ENCODE measurements around the gene FCMR. TPM values are rescaled to one million over a fixed set of nuclear protein-coding genes. Genes with fewer than 3 reads are reported as not detected.
"Not testable (repeated sequence)": the region's sequence is repeated elsewhere in the genome, so short reads cannot be mapped to it uniquely, and the experiment has no call there.

FCMR gene
- polyA plus RNA-seq, 4 donors = 0.99 to 2.8 (median 2.2) TPM

GRCh38 chr1:206882555-206882954 is 39.2 kb downstream of the FCMR start:
- no peak for DNase-seq (ENCODE audit: low read depth in 4 of 4, low spot score in 2 of 4)

- DNase-seq (ENCODE audit: low read depth in 4 of 4, low spot score in 2 of 4) = no peak
These were observed 41.4 kb downstream of the FCMR start for GRCh38 chr1:206880314-206880713.

GRCh38 chr1:206878456-206878855 is 43.3 kb downstream of the FCMR start:
- DNase-seq (ENCODE audit: low read depth in 4 of 4, low spot score in 2 of 4) = no peak

GRCh38 chr1:206875752-206876377 is 45.9 kb downstream of the FCMR start:
- DNase-seq (ENCODE audit: low read depth in 4 of 4, low spot score in 2 of 4) = no peak

- no peak for DNase-seq (ENCODE audit: low read depth in 4 of 4, low spot score in 2 of 4)
These were observed 48.0 kb downstream of the FCMR start for GRCh38 chr1:206873603-206874188.

GRCh38 chr1:206872139-206872538 is 49.6 kb downstream of the FCMR start:
- no peak for DNase-seq (ENCODE audit: low read depth in 4 of 4, low spot score in 2 of 4)

- DNase-seq (ENCODE audit: low read depth in 4 of 4, low spot score in 2 of 4) = no peak
These were observed 53.5 kb downstream of the FCMR start for GRCh38 chr1:206868264-206868663.

GRCh38 chr1:206867716-206868115 is 54.0 kb downstream of the FCMR start:
- no peak for DNase-seq (ENCODE audit: low read depth in 4 of 4, low spot score in 2 of 4)

- no peak for DNase-seq (ENCODE audit: low read depth in 4 of 4, low spot score in 2 of 4)
These were observed 54.5 kb downstream of the FCMR start for GRCh38 chr1:206867239-206867638.

GRCh38 chr1:206866062-206866461 is 55.7 kb downstream of the FCMR start:
- no peak for DNase-seq (ENCODE audit: low read depth in 4 of 4, low spot score in 2 of 4)

GRCh38 chr1:206864939-206865671 is 56.6 kb downstream of the FCMR start, which contains the start of gene IL20:
TSS of gene IL20 (plus strand) at chr1:206865623. CDS start at chr1:206865853, 230 bp downstream.
- no peak for DNase-seq (ENCODE audit: low read depth in 4 of 4, low spot score in 2 of 4)

- DNase-seq (ENCODE audit: low read depth in 4 of 4, low spot score in 2 of 4) = no peak
These were observed 58.5 kb downstream of the FCMR start for GRCh38 chr1:206863266-206863665.

GRCh38 chr1:206860165-206860564 is 61.6 kb downstream of the FCMR start:
- DNase-seq (ENCODE audit: low read depth in 4 of 4, low spot score in 2 of 4) = no peak

GRCh38 chr1:206859082-206859521 is 62.6 kb downstream of the FCMR start:
- no peak for DNase-seq (ENCODE audit: low read depth in 4 of 4, low spot score in 2 of 4)

GRCh38 chr1:206856674-206857464 is 64.9 kb downstream of the FCMR start:
- no peak for DNase-seq (ENCODE audit: low read depth in 4 of 4, low spot score in 2 of 4)

GRCh38 chr1:206855859-206856258 is 65.9 kb downstream of the FCMR start:
- DNase-seq (ENCODE audit: low read depth in 4 of 4, low spot score in 2 of 4) = no peak

GRCh38 chr1:206854401-206855129 is 67.2 kb downstream of the FCMR start:
- DNase-seq (ENCODE audit: low read depth in 4 of 4, low spot score in 2 of 4) = no peak

GRCh38 chr1:206853696-206854095 is 68.0 kb downstream of the FCMR start:
- DNase-seq (ENCODE audit: low read depth in 4 of 4, low spot score in 2 of 4) = not testable (repeated sequence)

All from left renal cortex interstitium (tissue), 4 donors.